PC-3 (cell line): ENCODE results near the gene IGFBP4.

Source experiments
- EZH2 ChIP-seq: fragments of 300-600 bp; sonication (generic); IDR thresholded peaks from one replicate; pipeline ENCODE4 v1.6.1; 2017; ENCODE audit warnings: antibody characterized with exemption, mild to moderate bottlenecking, low read length; ENCODE audit not compliant: unreplicated experiment
- EZH2phosphoT487 ChIP-seq: fragments of 300-600 bp; sonication (generic); IDR thresholded peaks from 2 replicates; pipeline ENCODE4 v1.6.1; 2018; ENCODE audit warnings: mild to moderate bottlenecking, antibody characterized with exemption, low read length, borderline replicate concordance
- TF ChIP-seq, protein P1 (sequence below): fragments of 300-600 bp; sonication (generic); conservative IDR thresholded peaks from 2 replicates; pipeline ENCODE4 v1.5.1; 2017; ENCODE audit warnings: antibody characterized with exemption, low read depth, mild to moderate bottlenecking, low read length

DNA sequence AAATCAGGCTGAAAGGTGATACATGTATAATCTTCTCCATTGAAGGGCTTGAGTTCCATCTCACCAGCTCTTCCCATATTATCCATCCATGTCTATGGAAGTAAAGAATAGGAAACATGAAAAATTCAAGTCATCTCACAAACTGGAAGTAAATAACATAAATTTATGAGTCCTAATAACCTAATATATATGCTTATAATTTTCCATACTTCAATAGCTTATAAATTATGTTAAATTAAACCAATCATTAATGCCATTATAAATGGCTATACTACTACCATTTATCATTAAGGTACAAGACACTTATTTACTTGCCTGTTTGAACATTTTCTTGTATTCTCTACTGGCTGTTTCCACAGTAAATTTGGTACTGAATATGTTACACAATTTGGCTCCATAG is 30.4 kb upstream of the IGFBP4 start:
- TF ChIP-seq, protein P1, sequence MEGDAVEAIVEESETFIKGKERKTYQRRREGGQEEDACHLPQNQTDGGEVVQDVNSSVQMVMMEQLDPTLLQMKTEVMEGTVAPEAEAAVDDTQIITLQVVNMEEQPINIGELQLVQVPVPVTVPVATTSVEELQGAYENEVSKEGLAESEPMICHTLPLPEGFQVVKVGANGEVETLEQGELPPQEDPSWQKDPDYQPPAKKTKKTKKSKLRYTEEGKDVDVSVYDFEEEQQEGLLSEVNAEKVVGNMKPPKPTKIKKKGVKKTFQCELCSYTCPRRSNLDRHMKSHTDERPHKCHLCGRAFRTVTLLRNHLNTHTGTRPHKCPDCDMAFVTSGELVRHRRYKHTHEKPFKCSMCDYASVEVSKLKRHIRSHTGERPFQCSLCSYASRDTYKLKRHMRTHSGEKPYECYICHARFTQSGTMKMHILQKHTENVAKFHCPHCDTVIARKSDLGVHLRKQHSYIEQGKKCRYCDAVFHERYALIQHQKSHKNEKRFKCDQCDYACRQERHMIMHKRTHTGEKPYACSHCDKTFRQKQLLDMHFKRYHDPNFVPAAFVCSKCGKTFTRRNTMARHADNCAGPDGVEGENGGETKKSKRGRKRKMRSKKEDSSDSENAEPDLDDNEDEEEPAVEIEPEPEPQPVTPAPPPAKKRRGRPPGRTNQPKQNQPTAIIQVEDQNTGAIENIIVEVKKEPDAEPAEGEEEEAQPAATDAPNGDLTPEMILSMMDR: no peak
- TF ChIP-seq EZH2phosphoT487: no peak
- no peak for TF ChIP-seq EZH2
